DMS53 (cell line): ENCODE results near the gene MAS1.
"Not testable (repeated sequence)": the region's sequence is repeated elsewhere in the genome, so short reads cannot be mapped to it uniquely, and the experiment has no call there.

Experiments used
- DNase-seq: peaks from one replicate; lab custom pipeline; 2025; lab: John Stamatoyannopoulos, UW

The MAS1 gene

DNA sequence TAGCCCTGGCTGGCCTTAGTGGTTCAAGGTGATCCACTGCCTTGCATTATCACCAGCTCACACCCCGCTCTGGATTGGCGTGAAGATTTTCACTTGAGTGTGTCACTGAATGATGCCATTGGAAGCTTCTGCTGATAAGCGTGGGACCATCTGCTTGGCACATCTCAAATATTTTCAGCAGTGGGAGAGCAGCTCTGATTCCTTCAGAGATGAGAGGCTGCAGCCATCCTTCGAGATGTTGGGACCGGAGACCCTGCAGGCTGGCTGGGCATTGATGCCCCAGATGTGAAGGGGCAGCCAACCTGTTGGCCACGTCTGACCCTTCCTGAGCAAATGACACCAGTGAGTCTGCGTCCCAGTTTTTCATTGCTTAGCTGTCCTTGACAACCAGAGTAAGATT lies at the start of gene MAS1:
TSS of gene MAS1 (plus strand) at position 197 of the 400 bp plus-strand sequence. CDS start 15,968 bp downstream, outside the sequence.
- DNase-seq, result no peak

DNA sequence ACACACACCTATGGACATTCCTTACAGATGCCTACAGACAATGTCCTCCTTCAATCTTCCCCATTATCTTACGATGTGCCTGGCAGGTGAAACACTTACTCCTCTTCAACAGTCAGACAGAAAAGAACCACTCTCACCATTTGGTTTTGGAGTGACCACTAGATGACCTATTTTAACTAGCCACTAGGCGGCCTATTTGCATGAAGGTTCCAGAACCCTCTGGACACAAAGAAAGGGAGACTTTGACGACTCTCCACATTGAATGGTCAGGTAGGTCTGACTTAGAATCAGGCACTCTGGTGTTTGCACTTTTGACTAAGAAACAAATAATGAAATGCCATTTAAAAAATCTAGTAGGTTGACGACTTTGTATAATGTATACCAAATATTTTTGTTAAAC lies 48.8 kb upstream of the MAS1 start:
- peak; percentile 36 for DNase-seq

DNA sequence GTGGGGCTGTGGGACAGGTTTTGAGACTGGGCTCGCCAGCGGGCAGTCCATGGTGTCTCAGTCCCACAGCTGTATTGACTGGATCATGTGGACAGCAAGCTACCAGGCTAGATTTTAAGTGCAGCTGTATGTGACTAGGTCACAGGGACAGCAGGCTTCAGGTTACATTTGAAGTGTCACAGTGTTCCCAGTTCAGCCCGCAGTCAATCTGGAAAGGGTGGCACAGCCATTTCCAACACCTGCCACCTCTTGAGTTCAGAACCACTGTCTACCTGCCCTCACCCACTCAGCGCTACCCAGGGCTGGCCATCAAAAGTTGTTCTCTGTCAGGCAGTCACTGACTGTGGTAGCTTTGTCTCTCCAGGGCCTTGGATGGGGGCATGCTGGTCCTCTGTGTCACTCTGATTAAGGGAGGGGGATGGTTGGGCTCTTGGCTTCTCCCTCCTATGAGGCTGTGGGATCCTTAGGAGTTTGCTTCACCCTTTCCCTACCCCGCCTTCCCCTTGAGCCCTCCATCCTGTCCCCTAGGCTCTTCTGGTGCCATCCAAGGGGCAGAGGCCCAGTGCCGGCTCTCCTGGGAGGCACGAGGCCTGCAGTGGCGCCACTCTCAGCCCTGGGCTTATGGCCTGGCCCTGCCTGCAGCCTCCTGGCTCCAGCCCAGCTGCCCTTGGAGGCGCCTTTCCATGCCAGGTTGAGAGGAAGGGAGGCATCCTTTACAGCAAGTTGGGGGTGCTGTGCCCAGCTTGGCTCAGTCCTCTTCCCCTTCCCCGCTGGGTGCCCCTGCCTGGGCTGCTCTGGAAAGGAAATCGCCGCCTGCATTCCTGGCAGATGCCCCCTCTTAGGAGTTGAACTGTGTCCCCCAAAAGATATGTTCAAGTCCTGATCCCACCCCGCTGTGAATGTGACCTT lies 45.8 kb upstream of the MAS1 start:
- DNase-seq, result peak; percentile 88

DNA sequence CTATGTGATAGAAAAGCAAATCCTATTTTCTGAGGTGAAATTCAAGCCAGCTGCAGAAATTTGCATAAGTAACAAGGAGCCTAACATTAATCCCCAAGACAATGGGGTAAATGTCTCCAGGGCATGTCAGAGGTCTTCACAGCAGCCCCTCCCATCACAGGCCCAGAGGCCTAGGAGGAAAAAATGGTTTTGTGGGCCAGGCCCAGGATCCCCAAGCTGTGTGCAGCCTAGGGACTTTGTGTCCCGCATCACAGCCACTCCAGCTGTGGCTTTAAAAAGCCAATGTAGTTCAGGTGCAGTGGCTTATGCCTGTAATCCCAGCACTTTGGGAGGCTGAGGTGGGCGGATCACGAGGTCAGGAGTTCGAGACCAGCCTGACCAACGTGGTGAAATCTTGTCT lies 42.2 kb upstream of the MAS1 start:
- DNase-seq, result not testable (repeated sequence)

DNA sequence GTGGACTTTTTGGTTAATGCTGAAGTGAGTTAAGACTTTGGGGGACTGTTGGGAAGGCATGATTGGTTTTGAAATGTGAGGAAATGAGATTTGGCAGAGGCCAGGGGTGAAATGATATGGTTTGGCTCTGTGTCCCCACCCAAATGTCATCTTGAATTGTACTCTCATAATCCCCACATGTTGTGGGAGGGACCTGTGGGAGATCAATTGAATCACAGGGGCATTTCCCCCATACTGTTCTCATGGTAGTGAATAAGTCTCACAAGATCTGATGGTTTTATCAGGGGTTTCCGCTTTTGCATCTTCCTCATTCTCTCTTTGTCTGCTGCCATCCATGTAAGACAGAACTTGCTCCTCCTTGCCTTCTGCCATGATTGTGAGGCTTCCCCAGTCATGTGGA lies 40.9 kb upstream of the MAS1 start:
- not testable (repeated sequence) for DNase-seq

DNA sequence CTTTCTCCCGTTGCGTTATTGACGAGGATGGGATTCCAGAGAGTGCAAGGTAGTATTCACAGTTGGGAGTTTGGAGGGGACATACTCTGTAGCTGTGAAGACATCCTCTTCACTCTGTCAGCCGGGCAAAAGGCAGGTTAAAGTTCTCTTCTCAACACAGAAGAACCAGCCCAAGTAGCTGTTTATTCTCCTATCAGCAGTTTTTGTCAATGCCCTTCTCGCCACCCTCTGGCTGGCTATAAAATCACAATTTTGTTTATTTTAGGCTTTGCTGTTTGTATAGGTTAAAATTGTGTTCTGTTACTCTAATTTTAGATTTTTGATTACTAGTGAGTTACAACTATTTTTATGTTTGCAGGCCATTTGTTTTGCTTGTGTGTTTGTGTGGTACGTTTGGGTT lies 37.9 kb upstream of the MAS1 start:
- peak; percentile 40 for DNase-seq

DNA sequence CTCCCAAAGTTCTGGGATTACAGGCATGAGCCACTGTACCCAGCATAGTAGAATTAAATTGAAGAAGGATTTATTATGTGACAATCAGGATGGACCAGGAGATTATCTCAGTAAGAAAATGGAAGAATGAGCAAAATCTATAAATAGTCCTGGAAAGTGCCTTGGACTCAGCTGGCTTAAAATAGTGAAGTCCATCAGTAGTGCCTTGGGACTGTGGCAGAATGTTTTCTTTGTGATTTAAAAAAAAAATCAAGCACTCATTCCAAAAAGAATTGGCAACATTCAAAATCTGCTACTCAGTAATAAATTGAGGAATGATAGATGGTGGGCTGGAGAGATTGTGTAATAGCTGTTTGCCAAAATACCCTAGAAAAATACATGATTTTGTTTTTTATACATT lies 37.0 kb upstream of the MAS1 start:
- DNase-seq, result no peak

DNA sequence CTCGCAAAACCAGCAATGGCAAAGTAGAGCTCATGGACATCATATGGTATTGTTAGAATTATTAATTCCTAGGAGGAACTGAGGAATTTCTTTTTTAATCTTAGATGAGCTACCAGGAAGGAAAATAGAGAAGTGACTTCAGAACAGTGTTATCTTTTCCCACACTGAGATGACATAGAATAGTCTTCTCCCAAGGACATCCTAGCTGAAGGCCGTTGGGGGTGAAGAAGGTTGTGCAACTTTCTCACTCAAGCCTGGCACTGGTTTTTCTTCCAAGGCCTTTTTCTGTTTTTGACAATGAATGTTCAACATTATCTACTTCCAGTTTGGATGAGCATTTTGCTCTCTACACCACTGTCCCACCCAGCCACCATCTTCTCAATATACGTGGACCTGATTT lies 35.8 kb upstream of the MAS1 start:
- no peak for DNase-seq

DNA sequence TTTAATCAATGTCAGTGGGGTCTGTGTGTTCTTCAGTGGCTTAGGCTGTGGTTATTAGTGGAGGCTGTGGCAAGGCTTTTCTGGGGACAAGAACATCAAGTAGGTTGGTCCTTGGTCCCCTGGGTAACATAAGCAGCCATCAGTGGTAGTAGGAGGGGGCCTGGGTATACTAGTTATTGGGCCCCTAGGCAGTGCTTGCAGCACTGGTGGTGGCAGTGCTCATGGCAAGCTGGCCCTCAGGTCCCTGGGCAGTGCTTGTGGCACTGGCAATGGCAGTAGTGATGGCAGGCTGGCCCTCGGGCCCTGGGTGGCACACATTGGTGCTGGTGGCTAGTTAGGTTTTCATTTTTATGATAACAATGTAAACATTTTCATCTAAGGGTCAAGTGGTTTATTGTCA lies 32.5 kb upstream of the MAS1 start:
- no peak for DNase-seq

DNA sequence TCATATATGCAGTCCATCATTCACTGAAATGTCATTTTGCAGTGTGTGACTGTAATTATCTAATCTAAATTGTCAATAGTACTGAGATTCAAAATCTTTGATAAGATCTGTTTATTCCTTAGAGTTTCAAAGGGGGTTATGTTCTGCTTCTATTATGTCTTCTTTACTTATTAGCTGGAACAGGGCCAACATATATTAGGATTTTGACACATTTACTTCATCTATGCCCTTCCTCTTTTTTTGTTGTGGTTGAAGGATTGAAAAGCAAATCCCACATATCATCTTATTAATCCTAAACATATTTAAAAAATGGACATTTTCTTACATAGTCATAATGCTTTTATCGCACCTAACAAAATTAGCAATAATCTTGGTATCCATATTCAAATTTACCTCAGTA lies 30.3 kb upstream of the MAS1 start:
- DNase-seq, result no peak

DNA sequence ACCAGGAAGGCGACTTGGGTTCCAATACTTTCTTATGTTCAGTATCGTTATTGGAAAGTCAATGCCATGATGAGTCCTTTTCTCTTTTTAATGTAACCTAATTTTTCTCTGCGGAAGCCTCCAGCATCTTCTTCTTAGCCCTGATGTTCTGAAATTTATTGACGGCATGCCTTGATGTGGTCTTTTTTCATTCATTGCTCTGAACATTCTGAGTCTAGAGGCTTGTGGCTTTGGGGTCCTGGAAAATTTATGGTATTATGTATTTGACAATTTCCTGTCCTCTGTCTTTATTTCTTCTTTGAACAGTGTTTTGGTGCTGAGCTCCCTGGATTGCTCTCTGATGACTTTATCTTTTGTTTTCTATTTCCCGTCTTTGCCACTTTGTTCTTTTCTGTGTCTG lies 28.7 kb upstream of the MAS1 start:
- DNase-seq, result no peak

DNA sequence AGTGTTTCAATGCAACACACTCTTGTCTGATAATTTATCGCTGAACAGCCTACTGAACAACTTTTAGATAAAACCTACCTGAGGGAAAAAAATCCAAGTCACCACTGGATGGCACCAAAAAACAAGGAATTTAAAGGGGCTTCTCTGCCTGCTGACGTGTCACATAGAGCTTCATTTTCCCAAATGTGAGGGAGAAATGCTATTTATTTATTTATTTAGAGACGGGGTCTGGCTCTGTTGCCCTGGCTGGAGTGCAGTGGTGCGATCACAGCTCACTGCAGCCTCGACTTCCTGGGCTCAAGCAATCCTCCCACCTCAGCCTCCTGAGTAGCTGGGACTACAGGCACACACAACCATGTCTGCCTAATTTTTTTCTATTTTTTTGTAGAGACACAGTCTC lies 27.4 kb upstream of the MAS1 start:
- DNase-seq, result peak; percentile 68

DNA sequence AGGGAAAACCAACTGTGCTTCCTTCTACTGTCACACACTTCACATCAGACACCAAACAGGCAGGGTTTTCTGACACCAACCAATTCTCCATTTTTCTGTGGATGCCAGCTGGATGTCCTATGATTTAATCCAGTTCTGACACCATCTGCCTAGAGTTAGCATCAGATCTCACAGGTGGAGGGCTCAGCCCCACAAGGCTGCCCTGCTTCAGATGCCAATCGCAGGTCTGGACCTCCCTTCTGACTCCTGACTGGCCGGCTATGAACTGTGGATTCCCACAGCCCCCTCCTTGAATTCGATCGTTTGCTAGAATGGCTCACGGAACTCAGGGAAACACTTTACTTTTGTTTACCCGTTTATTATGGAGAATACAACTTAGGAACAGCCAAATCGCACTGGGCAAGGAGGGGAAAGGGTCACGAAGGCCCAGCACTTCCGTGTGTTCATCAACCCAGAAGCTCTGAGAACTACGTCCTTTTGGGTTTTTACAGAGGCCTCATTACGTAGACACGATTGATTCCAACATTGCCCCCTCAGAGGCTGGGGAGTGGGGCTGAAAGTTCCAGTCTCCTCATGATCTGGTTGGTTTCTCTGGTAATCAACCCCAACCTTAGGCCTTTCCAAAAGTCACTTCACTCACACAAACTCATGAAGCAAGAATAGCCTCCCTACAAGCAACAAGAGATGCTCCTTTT lies 25.4 kb upstream of the MAS1 start:
- no peak for DNase-seq

DNA sequence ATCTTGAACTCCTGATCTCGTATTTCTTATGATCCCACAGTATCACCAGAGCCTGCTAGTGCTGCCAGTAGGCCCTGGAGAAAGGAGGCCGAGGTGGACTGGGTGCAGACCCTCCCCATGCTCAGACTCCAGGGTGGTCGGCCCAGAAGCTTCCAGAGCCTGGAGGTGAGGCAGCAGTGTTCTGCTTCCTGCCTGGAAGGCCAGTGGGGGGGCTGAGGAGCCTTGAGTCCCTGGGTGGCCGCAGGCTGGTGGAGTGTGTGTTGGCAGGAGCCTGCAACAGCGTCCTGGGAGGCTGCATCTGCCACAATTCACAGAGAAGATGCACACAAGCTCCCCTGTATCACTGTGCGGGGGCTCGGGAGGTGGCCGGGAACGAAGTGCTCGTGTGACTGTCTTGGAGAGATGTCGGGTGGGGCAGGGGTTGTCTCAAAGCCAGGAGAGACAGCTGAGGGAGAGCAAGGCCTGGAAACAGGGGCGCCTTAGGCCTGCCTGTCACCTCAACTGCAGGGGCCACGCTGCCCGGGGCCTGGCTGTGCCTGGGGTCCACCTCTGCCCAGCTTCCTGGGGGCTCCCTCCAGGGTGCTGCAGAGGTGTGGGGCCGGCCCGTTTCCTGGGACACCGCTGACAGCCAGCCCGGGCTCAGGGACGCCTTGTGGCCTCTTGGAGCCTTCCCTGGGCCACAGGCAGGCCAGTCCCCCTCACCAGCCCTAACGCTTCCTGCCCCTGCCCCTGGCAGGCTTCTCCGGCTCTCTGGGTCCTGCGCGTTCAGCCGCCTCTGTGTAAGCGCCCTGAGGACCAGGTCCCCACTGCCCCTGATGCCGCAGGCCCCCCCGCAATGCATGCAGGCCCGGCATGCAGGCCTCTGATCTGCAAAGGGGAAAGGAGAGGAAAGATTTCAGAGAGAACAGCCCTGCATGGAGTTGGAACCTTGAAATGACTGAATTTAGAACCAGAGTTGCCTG lies 24.2 kb upstream of the MAS1 start:
- DNase-seq, result no peak

DNA sequence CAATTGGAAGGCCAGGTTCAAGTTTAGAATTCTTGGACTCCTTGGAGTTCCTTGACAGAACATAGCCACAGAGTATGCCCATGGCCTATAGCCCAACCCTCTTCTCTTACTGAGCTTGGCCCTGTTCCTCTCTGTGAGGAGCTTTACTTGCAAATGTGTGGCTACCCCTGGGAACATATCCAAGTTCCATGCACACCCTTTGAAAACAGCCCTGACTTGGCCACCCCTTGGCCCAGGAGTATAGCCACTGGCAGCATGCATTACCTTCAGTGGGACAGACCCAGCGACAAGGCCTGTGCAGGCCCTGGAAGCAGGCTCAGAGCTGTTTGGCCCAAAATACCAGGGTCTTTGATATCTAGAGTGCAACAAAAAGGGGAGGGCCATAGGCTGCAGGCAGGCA lies 19.5 kb upstream of the MAS1 start:
- DNase-seq, result no peak

DNA sequence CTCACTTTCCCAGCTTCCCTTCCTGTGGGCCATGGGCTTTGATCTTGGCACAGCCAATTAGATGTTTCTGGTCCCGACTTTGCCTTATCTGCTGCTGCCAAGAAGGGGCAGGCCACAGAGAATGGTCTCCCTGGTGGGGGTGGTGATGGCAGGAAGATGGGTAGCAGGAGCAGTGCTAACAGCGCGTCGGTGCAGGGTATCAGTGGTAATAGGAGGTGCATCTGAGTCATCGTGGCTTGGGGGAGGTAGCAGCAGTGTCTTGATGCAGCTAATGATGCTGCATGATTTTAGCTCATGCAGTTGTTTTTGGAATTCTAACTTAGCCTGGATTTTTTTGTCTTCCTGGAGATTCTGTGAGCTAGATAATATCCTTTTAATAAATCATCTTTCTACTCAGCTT lies 18.9 kb upstream of the MAS1 start:
- no peak for DNase-seq

DNA sequence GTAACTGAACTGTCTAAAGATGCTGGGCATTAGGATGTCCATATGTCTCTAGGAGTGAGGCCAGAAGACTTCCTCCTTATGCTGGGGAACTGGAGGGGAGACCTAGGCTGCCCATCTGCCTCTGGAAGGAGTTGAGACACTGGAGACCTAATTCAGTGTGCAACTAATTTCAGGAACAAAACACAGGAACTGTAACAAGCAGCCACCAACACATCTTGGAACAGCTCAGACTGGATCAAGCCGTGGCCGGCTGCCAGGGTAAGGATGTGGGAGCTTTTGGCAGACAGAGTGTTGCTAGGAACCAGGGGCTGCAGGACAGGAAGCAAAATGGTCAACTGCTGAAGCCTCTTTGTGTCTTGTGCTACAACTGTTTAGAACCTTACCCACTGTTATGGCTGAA lies 16.4 kb upstream of the MAS1 start:
- DNase-seq, result no peak

DNA sequence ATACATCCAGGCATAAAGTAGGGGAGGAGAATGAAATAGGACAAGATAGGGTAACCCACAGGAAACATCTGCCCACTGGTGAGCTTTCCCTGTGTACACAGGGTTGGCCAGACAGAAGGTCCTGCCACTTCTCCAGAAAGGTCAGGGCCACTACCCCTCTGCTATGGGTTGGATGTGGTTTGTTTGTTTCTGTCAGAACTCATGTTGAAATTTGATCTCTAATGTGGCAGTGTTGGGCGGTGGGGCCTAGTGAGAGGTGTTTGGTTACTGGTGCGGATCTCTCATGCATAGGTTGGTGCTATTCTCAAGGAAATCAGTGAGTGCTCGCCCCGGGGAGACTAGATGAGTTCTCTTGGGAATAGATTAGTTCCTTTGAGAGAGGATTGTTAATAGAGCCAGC lies 15.6 kb upstream of the MAS1 start:
- peak; percentile 22 for DNase-seq

DNA sequence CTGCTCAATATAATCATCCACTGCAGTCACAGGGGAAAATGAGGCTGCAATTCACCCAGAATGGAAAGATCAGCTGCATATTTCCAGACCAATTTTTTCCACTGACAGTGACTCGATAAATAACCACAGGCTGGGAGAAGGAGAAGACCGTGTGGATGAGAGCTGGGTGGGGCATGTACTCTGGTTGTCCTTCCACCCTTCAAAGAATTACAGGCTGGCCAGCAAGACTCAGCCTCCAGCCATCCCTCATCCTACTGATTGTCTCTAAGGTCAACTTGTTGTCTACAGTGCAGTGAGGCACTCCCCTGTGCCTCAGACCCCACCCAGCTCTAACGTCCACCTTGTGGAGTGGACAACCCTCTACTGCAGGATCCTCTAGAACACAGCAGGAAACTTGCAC lies 14.5 kb upstream of the MAS1 start:
- no peak for DNase-seq

DNA sequence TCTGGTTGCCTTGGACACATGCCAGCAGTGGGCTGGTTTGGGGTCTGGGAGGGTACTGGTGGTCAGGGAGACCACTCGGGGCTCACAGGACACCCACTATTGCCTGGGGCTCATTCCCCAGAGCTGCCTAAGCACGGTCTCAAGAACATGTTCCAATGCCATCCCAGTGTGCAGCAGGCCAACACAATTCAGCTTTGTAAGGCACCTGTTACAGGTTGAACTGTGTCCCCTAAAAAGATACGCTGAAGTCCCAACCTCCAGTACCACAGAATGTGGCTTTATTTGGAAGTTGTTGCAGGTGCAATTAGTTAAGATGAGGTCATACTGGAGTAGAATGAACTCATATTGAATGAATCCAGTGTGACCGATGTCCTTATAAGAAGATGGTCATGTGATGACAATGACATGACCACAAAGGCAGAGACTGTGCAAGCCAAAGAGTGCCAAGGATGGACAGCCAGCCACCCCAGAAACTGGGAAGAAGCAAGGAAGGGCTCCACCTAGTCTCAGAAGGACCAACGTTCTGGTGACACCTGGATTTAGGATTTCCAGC lies 13.5 kb upstream of the MAS1 start:
- DNase-seq, result no peak

DNA sequence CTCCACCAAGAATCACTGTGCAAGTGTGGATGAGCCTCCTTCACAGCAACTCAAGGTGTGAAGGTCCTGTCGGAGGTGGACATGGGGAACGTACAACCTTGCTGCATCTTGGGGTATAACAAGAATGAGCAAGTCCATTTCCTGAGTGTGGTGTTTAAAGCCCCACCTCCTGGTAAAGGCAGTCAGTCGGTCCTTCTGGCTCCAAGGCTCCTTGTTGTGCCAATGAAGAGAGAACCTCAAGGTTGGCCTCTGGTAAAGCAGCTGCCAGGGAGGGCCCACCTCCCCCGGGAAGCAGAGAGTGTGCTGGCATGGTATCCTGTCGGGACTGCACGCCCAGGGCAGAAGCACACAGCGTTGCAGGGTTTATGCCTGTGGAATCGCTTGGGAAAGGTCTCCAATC lies 12.4 kb upstream of the MAS1 start:
- no peak for DNase-seq

DNA sequence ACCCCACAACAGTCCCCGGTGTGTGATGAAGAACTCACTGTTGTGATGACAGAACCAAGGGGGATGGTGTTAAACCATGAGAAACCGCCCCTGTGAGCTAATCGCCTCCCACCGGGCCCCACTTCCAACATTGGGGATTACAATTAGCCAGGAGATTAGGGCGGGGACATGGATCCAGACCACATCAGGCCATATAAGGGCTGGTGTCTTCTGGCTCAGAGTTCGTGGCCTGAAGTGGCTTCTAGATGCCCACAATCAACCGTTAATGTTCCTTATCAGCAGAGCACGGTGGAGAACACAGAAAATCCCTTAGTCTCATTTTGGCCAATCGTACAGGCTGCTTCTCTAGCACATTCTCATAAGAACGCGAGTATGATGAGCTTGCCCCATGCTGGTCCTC lies 10.9 kb upstream of the MAS1 start:
- no peak for DNase-seq
